Choroid plexus epithelial cell (primary cell): ENCODE measurements around the gene TNIP1.

ENCODE experiments used
- DNase-seq: peaks from one replicate; pipeline ENCODE4 v3.0.0-alpha.2; 2010; ENCODE audit warnings: low read depth
- H3K4me3 ChIP-seq: 2 replicates; pipeline ENCODE4 v1.5.1; 2011; ENCODE audit warnings: low read depth, mild to moderate bottlenecking, control low read depth, low read length, moderate library complexity
- CTCF ChIP-seq: conservative IDR thresholded peaks from 2 replicates; pipeline ENCODE4 v1.5.1; 2011; ENCODE audit warnings: low read depth, mild to moderate bottlenecking, control low read depth, inconsistent platforms, low read length, moderate library complexity

TNIP1 gene

GRCh38 chr5:151024440-151025249 lies 56.2 kb downstream of the TNIP1 start:
- TF ChIP-seq CTCF = no peak

GRCh38 chr5:151023651-151024050 lies 57.2 kb downstream of the TNIP1 start:
- DNase-seq = no peak
- H3K4me3 ChIP-seq = no peak overlapping the region
- TF ChIP-seq CTCF = no peak

More at GRCh38 chr5:151024440-151025249, 56.2 kb downstream of the TNIP1 start:
- no peak for DNase-seq
- H3K4me3 ChIP-seq = no peak overlapping the region

DNA sequence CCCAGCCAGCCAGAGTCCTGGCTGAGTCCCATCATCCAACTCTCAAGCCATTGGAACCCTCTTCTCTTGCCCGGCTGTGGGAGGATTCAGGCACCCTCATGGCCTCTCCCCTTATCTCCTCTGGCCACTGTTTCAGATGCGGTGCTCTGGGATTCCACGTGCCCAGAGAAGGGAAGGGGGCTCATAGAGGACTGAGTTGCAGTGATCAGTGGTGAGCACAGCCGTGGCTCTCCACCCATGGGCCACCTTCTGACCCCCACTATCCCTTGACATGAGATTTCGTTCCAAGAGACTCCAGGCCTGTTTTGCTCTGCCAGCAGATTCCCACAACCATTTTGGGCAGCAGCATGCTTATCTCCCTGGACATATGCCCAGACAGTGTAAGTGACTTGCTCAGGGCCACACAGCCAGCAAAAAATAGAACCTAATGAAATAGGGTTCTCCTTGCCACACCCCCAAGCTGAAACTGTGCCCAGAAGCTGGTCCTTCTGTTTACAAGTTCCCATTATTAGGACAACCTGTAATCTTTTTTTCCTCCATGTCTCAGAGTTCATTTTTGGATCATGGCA lies 57.7 kb downstream of the TNIP1 start:
- peak; percentile 17 for DNase-seq
- no peak for TF ChIP-seq CTCF
- H3K4me3 ChIP-seq = no peak overlapping the region

DNA sequence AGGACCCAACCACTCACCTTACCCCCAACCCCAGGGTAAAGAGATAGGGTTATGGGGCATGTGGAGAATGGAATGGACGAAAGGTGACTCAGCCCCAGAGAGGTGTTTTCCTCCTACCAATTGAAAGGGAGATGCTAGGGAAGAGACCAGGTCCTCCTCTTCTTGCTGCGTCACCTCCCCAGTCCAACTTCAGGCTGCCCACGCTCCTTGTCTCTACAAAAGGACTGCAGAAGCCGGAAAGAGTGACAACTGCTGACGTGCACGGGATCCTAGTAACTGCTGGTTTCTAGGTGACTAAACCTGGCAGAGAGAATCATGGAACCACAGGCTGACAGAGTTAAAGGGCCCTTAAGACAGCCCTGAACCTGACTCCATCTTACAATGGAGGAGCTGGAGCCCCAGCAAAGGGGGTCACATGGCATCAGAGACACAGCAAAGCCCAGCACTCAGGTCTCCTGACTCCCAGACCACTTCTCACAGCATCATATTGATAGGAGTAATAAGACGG lies 58.3 kb downstream of the TNIP1 start:
- no peak overlapping the region for H3K4me3 ChIP-seq
- no peak for TF ChIP-seq CTCF
- no peak for DNase-seq

DNA sequence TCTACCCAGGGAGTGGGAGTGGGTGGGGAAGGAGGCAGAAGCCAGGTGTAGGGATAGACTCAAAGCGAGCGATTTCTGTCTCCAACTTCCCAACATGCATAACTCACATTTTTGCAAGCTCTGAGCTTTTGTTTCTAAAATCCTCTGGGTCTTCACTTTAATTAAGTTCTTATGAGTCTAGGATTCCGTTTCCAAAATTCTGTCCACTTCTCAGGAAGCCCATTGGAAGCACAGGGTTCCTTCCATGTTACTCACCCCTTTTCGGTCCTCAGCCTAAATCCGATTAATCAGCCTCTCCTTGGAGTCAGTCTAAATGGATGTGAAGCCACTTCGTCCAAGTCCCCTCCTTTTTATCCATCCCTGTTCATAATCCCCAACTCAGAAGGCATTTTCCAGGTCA lies 59.1 kb downstream of the TNIP1 start:
- no peak overlapping the region for H3K4me3 ChIP-seq
- no peak for TF ChIP-seq CTCF
- DNase-seq = no peak

DNA sequence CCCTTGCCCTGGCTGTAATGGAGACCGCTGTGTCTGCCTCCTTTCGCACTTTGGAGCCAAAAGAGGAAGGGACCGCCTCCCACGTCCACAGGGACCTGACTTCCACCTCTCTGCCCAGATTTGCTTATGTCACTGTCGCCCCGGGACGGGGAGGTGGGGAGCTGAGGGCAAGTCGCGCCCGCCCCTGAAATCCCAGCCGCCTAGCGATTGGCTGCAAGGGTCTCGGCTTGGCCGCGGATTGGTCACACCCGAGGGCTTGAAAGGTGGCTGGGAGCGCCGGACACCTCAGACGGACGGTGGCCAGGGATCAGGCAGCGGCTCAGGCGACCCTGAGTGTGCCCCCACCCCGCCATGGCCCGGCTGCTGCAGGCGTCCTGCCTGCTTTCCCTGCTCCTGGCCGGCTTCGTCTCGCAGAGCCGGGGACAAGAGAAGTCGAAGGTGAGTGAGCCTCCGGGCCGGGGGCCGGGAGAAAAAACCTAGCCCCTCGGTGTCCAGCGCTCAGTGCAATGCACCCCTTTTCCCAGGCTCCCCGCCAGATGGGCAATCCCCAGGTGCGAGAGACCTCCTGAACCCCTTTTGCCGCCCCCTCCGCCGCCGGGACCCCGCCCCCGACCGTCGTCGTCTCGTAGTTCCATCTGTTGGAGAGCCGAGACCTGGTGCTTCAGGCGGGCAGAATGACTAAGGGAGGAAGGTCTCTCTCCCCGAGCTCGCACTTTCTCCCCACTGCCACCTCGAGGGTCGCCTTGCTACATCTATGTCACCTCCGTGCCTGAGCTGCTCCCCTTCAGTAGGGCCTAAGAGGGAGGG lies 60.3 kb downstream of the TNIP1 start, which contains the start of gene GPX3:
GPX3 (plus strand) TSS at position 288 of the 807 bp plus-strand sequence; CDS start at position 352, 64 bp downstream.
- peak; percentile 48 for DNase-seq
- peak within 1 kb of the TSS; percentile 57 for H3K4me3 ChIP-seq
- TF ChIP-seq CTCF = no peak
